Prostate gland (tissue), 2 donors: ENCODE measurements around the gene GPATCH8. TPM values are rescaled to one million over a fixed set of nuclear protein-coding genes. Genes with fewer than 3 reads are reported as not detected.

ENCODE experiments used
- DNase-seq: peaks from one replicate; pipeline ENCODE4 v3.0.0-alpha.2; 2019; ENCODE audit warnings: low spot score
- H3K27ac ChIP-seq, 2 donors: fragments of 200-600 bp; sonication (generic); 2 replicates each; pipeline ENCODE4 v1.5.1; 2017 to 2019
- H3K27me3 ChIP-seq: fragments of 200-600 bp; sonication (generic); replicated peaks from 2 replicates; pipeline ENCODE4 v1.5.1; 2019; ENCODE audit not compliant: insufficient read depth
- H3K36me3 ChIP-seq, 2 donors: fragments of 200-600 bp; sonication (generic); 1 replicate in 1 of 2; 2 replicates in 1 of 2; pipeline versions ENCODE4 v1.5.1 to v1.8.1; 2017 to 2019
- H3K4me1 ChIP-seq: fragments of 200-600 bp; sonication (generic); replicated peaks from 2 replicates; pipeline ENCODE4 v1.5.1; 2019
- H3K4me3 ChIP-seq, 2 donors: fragments of 200-600 bp; sonication (generic); 2 replicates each; pipeline ENCODE4 v1.5.1; 2017 to 2019
- H3K9me3 ChIP-seq: fragments of 200-600 bp; sonication (generic); 2 replicates; pipeline ENCODE4 v1.5.1; 2017
- CTCF ChIP-seq, 4 experiments: fragments of 200-600 bp in 2 of 4; fragments of 450-650 bp in 2 of 4; sonication (generic) in 2 of 4; IDR thresholded peaks; 1 replicate in 3 of 4; 2 replicates in 1 of 4; pipeline ENCODE4 v1.5.1; 2016 to 2019; ENCODE audit warnings: antibody characterized with exemption in 4 of 4, mild to moderate bottlenecking in 2 of 4, moderate library complexity in 2 of 4
- POLR2A ChIP-seq: fragments of 450-650 bp; IDR thresholded peaks from one replicate; pipeline ENCODE4 v1.6.1; 2016; ENCODE audit warnings: antibody characterized with exemption, mild to moderate bottlenecking
- POLR2AphosphoS5 ChIP-seq: sonication (generic); formaldehyde crosslinking; IDR thresholded peaks from one replicate; pipeline ENCODE4 v1.6.1; 2017; ENCODE audit warnings: antibody characterized with exemption
- WGBS: methylation state at CpG from one replicate; pipeline ENCODE4 v1.1.5; 2018; 5-methylcytosine and 5-hydroxymethylcytosine counted together
- intact Hi-C: fragments of 100-400 bp; cut with DNase I; formaldehyde crosslinking; loops from one replicate; pipeline ENCODE4 v1.14.2; 2022
- total RNA-seq, 2 donors: library from RNA; depleted of rRNA; stranded (reverse); fragments of >200 nt; gene quantifications; one replicate each; pipeline ENCODE4 v1.1.0, GENCODE V29; 2016

Gene GPATCH8
- total RNA-seq, 2 donors from 2014 or later, result 25.2 to 42.8 TPM

- no peaks in the 10 kb centered on the region for H3K4me1 ChIP-seq
- DNase-seq, result no peak
- TF ChIP-seq POLR2A (no peak), CTCF (IDR thresholded peaks at IDR 0.05) (no peak), POLR2AphosphoS5 (no peak)
- H3K4me3 ChIP-seq, result no peak overlapping the region
- H3K9me3 ChIP-seq, result no peaks in the 10 kb centered on the region
- intact Hi-C loops, result no loop called here
- H3K36me3 ChIP-seq, result no peaks in the 10 kb centered on the region
- WGBS, result 91% methylated on average over 3 of the region's 3 CpGs
- H3K27ac ChIP-seq, result no peak overlapping the region
- H3K27me3 ChIP-seq, result no peaks in the 10 kb centered on the region
These were observed 78.3 kb downstream of the GPATCH8 start for GRCh38 chr17:44424828-44425461.

- no peak for DNase-seq
- 72% methylated on average over 2 of the region's 2 CpGs for WGBS
- intact Hi-C loops, result no loop called here
- Histone ChIP-seq H3K4me3 (no peak overlapping the region), H3K27ac (no peak overlapping the region), H3K4me1 (no peaks in the 10 kb centered on the region), H3K9me3 (no peaks in the 10 kb centered on the region), H3K27me3 (no peaks in the 10 kb centered on the region), H3K36me3 (no peaks in the 10 kb centered on the region)
- TF ChIP-seq POLR2AphosphoS5, result no peak
- TF ChIP-seq POLR2A, result no peak
- no peak for TF ChIP-seq CTCF (IDR thresholded peaks at IDR 0.05)
These were observed 85.7 kb downstream of the GPATCH8 start for GRCh38 chr17:44417553-44417952.

DNA sequence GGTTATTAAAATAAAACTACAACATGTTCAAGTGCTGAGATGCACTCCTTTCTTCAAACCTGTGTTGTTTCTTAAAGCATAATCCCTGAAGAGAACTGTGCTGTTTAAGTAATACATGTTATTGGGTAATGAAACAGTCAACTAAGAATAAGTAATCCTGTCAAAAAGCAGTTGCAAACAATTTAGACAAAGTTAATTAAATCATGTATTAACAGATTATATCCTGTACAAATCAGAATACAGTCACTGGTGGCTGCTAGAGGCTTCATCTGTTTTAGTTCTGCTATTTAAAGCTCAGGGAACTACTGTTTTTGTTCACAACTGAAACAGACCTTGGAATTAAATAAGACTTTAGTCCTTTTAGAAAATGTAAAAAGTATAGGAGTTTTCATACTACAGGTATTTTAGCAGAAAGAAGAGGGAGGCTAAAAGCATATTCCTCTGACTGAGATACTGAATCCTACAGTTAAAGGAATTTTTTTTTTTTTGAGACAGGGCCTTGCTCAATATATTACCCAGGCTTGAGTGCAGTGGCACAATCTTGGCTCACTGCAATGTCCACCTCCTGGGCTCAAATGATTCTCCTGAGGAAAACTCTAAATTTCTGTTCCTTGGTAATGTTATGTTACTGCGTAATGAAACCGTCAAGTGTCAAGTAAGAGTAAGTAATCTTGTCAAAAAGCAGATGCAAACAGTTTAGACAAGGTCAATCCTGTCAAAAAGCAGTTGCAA is 86.5 kb downstream of the GPATCH8 start:
- TF ChIP-seq CTCF (IDR thresholded peaks at IDR 0.05) (no peak), POLR2AphosphoS5 (no peak), POLR2A (no peak)
- DNase-seq, result no peak
- H3K9me3 ChIP-seq, result no peaks in the 10 kb centered on the region
- no peak overlapping the region for H3K4me3 ChIP-seq
- WGBS, result 98% methylated on average over 2 of the region's 2 CpGs
- no peaks in the 10 kb centered on the region for H3K4me1 ChIP-seq
- H3K27ac ChIP-seq, result no peak overlapping the region
- intact Hi-C loops, result no loop called here
- no peaks in the 10 kb centered on the region for H3K36me3 ChIP-seq
- no peaks in the 10 kb centered on the region for H3K27me3 ChIP-seq

GRCh38 chr17:44414394-44415155 is 88.6 kb downstream of the GPATCH8 start:
- Histone ChIP-seq H3K4me1 (no peaks in the 10 kb centered on the region), H3K9me3 (no peaks in the 10 kb centered on the region), H3K27ac (no peak overlapping the region), H3K36me3 (no peaks in the 10 kb centered on the region), H3K4me3 (no peak overlapping the region), H3K27me3 (no peaks in the 10 kb centered on the region)
- WGBS, result 100% methylated on average over 1 of the region's 1 CpG
- intact Hi-C loops, result no loop called here
- no peak for TF ChIP-seq CTCF (IDR thresholded peaks at IDR 0.05)
- no peak for TF ChIP-seq POLR2AphosphoS5
- TF ChIP-seq POLR2A, result no peak
- DNase-seq, result no peak
